IMR-90 (cell line): ENCODE data around the gene HCRTR2.

ENCODE experiments used
- CTCF ChIP-seq: conservative IDR thresholded peaks from 2 replicates; pipeline ENCODE4 v1.5.1; 2012; ENCODE audit warnings: mild to moderate bottlenecking, low read depth, low read length, improper control_type of control experiment
- MXI1 ChIP-seq: IDR thresholded peaks from 2 replicates; pipeline ENCODE4 v1.6.1; 2012; ENCODE audit warnings: low read depth, mild to moderate bottlenecking, low read length, moderate library complexity, borderline replicate concordance
- POLR2A ChIP-seq: IDR thresholded peaks from 2 replicates; pipeline ENCODE4 v1.6.1; 2012; ENCODE audit warnings: mild to moderate bottlenecking, low read depth, low read length
- RAD21 ChIP-seq: IDR thresholded peaks from 2 replicates; pipeline ENCODE4 v1.6.1; 2012; ENCODE audit warnings: low read length, improper control_type of control experiment
- RFX5 ChIP-seq: IDR thresholded peaks from 2 replicates; pipeline ENCODE4 v1.8.0; 2012; ENCODE audit warnings: low read depth, mild to moderate bottlenecking, low read length, moderate library complexity

DNA sequence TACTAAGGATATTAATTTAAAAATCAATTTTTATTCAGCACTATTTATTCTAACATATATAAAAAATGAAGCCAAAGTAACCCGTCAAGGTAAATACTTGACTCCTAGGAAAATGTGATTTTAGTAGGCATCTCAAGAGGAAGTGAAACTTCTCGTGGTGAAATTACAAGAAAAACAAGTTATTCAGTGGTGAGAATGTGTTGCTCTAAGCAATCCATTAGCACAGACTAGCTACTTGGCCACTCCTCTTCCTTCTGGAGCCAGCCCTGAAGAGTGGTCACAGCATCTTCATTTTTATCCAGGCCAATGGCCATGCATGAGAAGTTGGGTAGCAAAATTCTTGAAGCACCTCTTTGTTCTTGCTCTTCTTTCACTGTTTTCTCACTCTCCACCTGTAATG lies 112.5 kb downstream of the HCRTR2 start:
- TF ChIP-seq MXI1 (no peak), CTCF (no peak), RAD21 (no peak), POLR2A (no peak), RFX5 (no peak)
